IMR-90 (cell line): ENCODE measurements around the gene ASF1A.

Experiments
- BHLHE40 ChIP-seq: fragments of 150-350 bp; IDR thresholded peaks from 2 replicates; pipeline ENCODE4 v1.6.1; 2016; ENCODE audit warnings: mild to moderate bottlenecking, low read depth, low read length
- CEBPB ChIP-seq: IDR thresholded peaks from 2 replicates; pipeline ENCODE4 v1.6.1; 2012; ENCODE audit warnings: low read depth, low read length, improper control_type of control experiment
- CTCF ChIP-seq: conservative IDR thresholded peaks from 2 replicates; pipeline ENCODE4 v1.5.1; 2012; ENCODE audit warnings: mild to moderate bottlenecking, low read depth, low read length, improper control_type of control experiment
- MAFK ChIP-seq: IDR thresholded peaks from 2 replicates; pipeline ENCODE4 v1.6.1; 2012; ENCODE audit warnings: low read depth, low read length, improper control_type of control experiment
- MAZ ChIP-seq: IDR thresholded peaks from 2 replicates; pipeline ENCODE4 v1.6.1; 2012; ENCODE audit warnings: low read depth, mild to moderate bottlenecking, low read length, improper control_type of control experiment, moderate library complexity, borderline replicate concordance
- MXI1 ChIP-seq: IDR thresholded peaks from 2 replicates; pipeline ENCODE4 v1.6.1; 2012; ENCODE audit warnings: low read depth, mild to moderate bottlenecking, low read length, moderate library complexity, borderline replicate concordance
- POLR2A ChIP-seq: IDR thresholded peaks from 2 replicates; pipeline ENCODE4 v1.6.1; 2012; ENCODE audit warnings: mild to moderate bottlenecking, low read depth, low read length
- RAD21 ChIP-seq: IDR thresholded peaks from 2 replicates; pipeline ENCODE4 v1.6.1; 2012; ENCODE audit warnings: low read length, improper control_type of control experiment
- RFX5 ChIP-seq: IDR thresholded peaks from 2 replicates; pipeline ENCODE4 v1.8.0; 2012; ENCODE audit warnings: low read depth, mild to moderate bottlenecking, low read length, moderate library complexity
- SMC3 ChIP-seq: fragments of 150-350 bp; IDR thresholded peaks from 2 replicates; pipeline ENCODE4 v1.6.1; 2016; ENCODE audit warnings: low read depth, mild to moderate bottlenecking, antibody characterized with exemption, low read length, moderate library complexity
- USF2 ChIP-seq: fragments of 150-350 bp; IDR thresholded peaks from 2 replicates; pipeline ENCODE4 v1.6.1; 2017; ENCODE audit warnings: mild to moderate bottlenecking, antibody characterized with exemption, low read length, low read depth

GRCh38 chr6:118875672-118876071 is 18.3 kb upstream of the ASF1A start:
- TF ChIP-seq RAD21 (no peak), MXI1 (no peak), CTCF (no peak), CEBPB (no peak), POLR2A (no peak), MAZ (no peak), USF2 (no peak), BHLHE40 (no peak), MAFK (no peak), RFX5 (no peak), SMC3 (no peak)
